ENCODE data around the gene MS4A6A. TPM values are rescaled to one million over a fixed set of nuclear protein-coding genes. Genes with fewer than 3 reads are reported as not detected.
"Not testable (repeated sequence)": the region's sequence is repeated elsewhere in the genome, so short reads cannot be mapped to it uniquely, and the experiment has no call there.

Gene MS4A6A
- total and polyA plus RNA-seq, 7 donors = 58.9 to 115 (median 80.0) TPM

DNA sequence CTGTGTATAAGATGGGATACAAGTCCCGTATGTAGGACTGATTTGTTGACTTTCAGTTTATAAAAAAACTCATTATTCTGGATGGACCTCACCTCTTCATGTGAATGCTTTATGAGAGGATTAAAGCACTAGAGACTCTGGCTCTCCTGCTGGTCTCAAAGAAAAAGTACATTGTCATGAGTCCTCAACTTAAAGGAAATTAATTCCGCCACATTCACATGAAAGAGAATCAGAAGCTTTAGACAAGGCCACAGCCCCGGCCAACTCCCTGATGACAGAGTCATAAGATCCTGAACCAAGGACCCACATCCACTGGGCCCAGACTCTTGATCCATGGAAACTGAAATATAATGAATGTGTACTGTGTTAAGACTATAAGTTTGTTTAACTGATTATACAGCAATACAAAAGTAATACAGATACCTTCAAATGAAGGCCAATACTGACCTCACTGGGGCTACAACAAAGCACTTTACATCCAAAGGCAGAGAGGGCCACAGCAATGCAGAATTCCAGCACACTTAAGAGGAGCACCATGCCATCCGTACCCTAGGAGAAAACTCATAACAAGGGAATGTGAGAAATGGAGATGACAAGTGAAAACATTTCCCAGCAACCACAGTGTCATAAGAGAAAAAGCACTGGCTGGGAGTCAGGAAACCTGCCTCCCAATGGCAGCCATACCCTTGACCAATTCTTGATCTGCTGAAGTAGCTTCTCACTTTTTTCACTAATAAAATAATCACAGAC, 25.4 kb upstream of the MS4A6A start:
- 75 to 85% methylated on average over 4 of the region's 4 CpGs for WGBS, 2 donors

GRCh38 chr11:60206616-60207015, 23.7 kb upstream of the MS4A6A start:
- intact Hi-C loops (cut with DNase I) = no loop called here
- no peak for TF ChIP-seq CTCF (IDR thresholded peaks at IDR 0.05)
- TF ChIP-seq POLR2AphosphoS5 (IDR thresholded peaks at IDR 0.05) = no peak
- TF ChIP-seq POLR2A (IDR thresholded peaks at IDR 0.05) = no peak
- no peak for TF ChIP-seq EP300 (IDR thresholded peaks at IDR 0.05)
- no peaks in the 10 kb centered on the region for H3K36me3 ChIP-seq
- H3K27ac ChIP-seq = no peak overlapping the region
- no peaks in the 10 kb centered on the region for H3K4me1 ChIP-seq
- 91 to 98% methylated on average over 1 of the region's 1 CpG for WGBS, 2 donors
- no peaks in the 10 kb centered on the region for H3K9me3 ChIP-seq
- no peak overlapping the region for H3K4me3 ChIP-seq
- no peak for DNase-seq
- H3K27me3 ChIP-seq = no peaks in the 10 kb centered on the region

More for the DNA sequence above, 25.4 kb upstream of the MS4A6A start:
- TF ChIP-seq POLR2AphosphoS5 (IDR thresholded peaks at IDR 0.05) (no peak), POLR2A (IDR thresholded peaks at IDR 0.05) (no peak), CTCF (IDR thresholded peaks at IDR 0.05) (no peak), EP300 (IDR thresholded peaks at IDR 0.05) (no peak)
- no peak for DNase-seq
- intact Hi-C loops (cut with DNase I) = no loop called here
- Histone ChIP-seq H3K4me3 (no peak overlapping the region), H3K27ac (no peak overlapping the region), H3K4me1 (no peaks in the 10 kb centered on the region), H3K36me3 (no peaks in the 10 kb centered on the region), H3K9me3 (no peaks in the 10 kb centered on the region), H3K27me3 (no peaks in the 10 kb centered on the region)

DNA sequence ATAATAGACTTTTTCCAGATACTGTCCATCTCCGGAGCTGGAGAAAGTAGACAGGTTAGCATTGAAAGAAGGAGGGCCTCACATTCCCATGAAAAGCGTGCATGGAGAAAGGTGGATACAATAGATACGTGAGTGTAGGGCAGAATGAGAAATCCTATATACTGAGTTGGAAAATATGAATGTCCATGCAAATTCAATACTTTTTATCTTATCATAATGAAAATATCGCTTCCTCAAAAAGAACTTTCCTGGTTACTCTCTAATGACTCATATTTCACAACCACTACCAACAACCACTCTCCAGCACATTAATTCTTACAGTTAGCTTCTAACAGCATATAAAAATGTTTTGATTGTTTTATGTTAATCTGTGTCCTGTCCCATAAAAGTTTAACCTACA, 22.0 kb upstream of the MS4A6A start:
- no peak overlapping the region for H3K27ac ChIP-seq
- H3K27me3 ChIP-seq = no peaks in the 10 kb centered on the region
- no peaks in the 10 kb centered on the region for H3K36me3 ChIP-seq
- intact Hi-C loops (cut with DNase I) = no loop called here
- DNase-seq = no peak
- H3K4me1 ChIP-seq = no peaks in the 10 kb centered on the region
- TF ChIP-seq EP300 (IDR thresholded peaks at IDR 0.05) = no peak
- no peak for TF ChIP-seq POLR2AphosphoS5 (IDR thresholded peaks at IDR 0.05)
- no peak for TF ChIP-seq POLR2A (IDR thresholded peaks at IDR 0.05)
- no peak for TF ChIP-seq CTCF (IDR thresholded peaks at IDR 0.05)
- 84 to 88% methylated on average over 4 of the region's 4 CpGs for WGBS, 2 donors
- no peaks in the 10 kb centered on the region for H3K9me3 ChIP-seq
- H3K4me3 ChIP-seq = no peak overlapping the region

DNA sequence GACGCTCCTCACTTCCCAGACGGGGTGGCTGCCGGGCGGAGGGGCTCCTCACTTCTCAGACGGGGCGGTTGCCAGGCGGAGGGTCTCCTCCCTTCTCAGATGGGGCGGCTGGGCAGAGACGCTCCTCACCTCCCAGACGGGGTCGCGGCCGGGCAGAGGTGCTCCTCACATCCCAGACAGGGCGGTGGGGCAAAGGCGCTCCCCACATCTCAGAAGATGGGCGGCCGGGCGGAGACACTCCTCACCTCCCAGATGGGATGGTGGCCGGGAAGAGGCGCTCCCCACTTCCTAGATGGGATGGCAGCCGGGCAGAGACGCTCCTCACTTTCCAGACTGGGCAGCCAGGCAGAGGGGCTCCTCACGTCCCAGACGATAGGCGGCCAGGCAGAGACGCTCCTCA, 18.5 kb upstream of the MS4A6A start:
- intact Hi-C loops (cut with DNase I); H3K4me1 ChIP-seq; H3K36me3 ChIP-seq; H3K27ac ChIP-seq; H3K9me3 ChIP-seq; H3K27me3 ChIP-seq; H3K4me3 ChIP-seq; DNase-seq: not testable (repeated sequence)
- WGBS, 2 donors = 96 to 97% methylated on average over 26 of the region's 26 CpGs

- H3K9me3 ChIP-seq = peaks cover 0 to 3% (median 0%) of the 10 kb centered on the region in 4 donors
- no peak for DNase-seq
- TF ChIP-seq CTCF (IDR thresholded peaks at IDR 0.05) (no peak), EP300 (IDR thresholded peaks at IDR 0.05) (no peak), POLR2A (IDR thresholded peaks at IDR 0.05) (no peak), POLR2AphosphoS5 (IDR thresholded peaks at IDR 0.05) (no peak)
- intact Hi-C loops (cut with DNase I) = loop anchor here (10.0 kb wide), 1 partner anchor 373 kb away; no protein-coding TSS in a partner anchor
- WGBS, 2 donors = 95 to 98% methylated on average over 1 of the region's 1 CpG
- no peak overlapping the region for H3K4me3 ChIP-seq
- H3K27ac ChIP-seq = no peak overlapping the region
- no peaks in the 10 kb centered on the region for H3K4me1 ChIP-seq
- H3K36me3 ChIP-seq = no peaks in the 10 kb centered on the region
- H3K27me3 ChIP-seq = no peaks in the 10 kb centered on the region
These were observed 14.6 kb upstream of the MS4A6A start for GRCh38 chr11:60197442-60197841.

Data from sigmoid colon (tissue), 7 donors.